HG02870 (cell line): ENCODE measurements around the gene GBP1.
"Not testable (repeated sequence)": the region's sequence is repeated elsewhere in the genome, so short reads cannot be mapped to it uniquely, and the experiment has no call there.

Source experiments
- ATAC-seq: cut with Tn5 transposase; IDR thresholded peaks from one replicate; pipeline ENCODE4 v1.9.1; 2021; ENCODE audit warnings: mild to moderate bottlenecking, moderate library complexity; ENCODE audit not compliant: unreplicated experiment

Gene GBP1

DNA sequence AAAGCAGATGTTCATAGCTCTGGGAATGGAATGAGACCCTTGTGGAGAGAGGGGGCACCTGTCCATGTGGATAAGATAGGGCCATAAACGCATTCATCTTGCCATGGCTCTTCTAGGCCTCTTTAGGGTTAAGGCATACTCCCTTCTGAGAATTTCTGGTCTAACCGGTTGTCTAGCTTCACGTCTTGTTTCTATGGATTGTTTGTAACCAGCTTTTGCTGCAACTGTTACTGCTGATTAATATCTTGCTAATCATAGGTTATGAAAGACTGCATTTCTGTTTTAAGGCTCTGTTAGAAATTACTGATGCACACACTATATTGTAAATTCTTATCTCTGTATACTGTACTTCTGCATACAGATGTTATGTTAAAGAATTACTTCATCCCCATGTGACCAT lies 46.7 kb downstream of the GBP1 start:
- not testable (repeated sequence) for ATAC-seq

DNA sequence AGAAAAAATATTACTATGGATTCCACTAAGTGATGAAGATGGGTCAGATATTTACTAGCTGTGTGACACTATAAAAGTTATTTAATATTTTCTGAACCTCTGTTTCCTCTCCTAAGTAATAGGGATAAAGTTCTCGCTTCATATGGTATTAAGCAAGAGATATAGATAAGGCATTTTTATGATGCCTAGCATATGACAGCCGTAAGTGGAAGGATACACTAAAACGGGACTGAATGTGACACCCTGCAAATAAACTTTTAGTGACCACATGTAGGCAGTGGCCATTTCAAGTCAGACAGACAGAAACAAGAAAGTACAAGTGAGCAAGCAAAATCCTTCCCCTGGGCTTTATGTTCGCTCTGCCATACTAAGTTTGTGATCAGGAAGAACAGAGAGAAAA lies 56.5 kb downstream of the GBP1 start:
- no peak for ATAC-seq

DNA sequence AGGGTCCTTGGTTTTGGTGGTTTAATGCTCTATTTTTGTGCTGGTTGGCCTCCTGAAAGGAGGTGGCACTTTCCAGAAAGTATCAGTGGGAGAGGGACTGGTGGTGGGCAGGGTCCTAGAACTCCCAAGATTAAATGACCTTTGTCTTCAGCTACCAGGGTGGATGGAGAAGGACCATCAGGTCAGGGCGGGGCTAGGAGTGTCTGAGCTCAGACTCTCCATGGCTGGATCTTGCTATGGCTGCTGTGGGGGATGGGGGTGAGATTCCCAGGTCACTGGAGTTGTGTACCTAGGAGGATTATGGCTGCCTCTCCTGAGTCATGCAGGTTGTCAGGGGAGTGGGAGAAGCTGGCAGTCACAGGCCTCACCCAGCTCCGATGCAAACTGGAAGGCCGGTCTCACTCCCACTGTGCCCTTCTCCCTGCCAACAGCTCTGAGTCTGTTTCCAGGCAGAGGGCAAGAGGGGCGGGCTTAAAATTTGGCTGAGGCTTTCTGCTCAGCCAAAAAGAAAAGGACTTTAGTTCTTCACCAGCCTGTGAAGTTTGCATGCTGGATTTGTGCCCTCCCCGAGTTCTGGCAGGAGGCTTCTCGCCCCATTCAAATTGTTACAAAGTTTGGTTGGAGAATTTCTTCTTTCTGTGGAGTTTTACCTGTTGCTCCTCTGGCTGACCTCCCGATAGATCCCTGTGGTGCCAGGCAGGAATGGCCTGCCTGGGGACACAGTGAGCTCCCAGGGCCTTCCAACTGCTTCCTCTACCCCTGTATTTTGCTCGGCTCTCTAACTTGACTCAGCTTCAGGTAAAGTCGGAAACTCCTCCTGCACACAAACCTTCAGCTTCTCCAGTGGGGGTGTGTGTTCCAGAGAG lies 59.5 kb downstream of the GBP1 start:
- ATAC-seq = no peak
